ENCODE results near the gene PIEZO2.

GRCh38 chr18:10872304-10872703 is 277.1 kb downstream of the PIEZO2 start:
- TF ChIP-seq CTCF (IDR thresholded peaks at IDR 0.05; ENCODE audit: insufficient read depth, low read length, poor library complexity, severe bottlenecking) (no peak), EZH2phosphoT487 (conservative IDR thresholded peaks at IDR 0.05; ENCODE audit: low read length) (no peak)

Measured in SU-DHL-6 (cell line).